Measurements from ENCODE around the gene CSPG5.

Gene CSPG5

GRCh38 chr3:47592066-47592795 is 13.6 kb upstream of the CSPG5 start:
- DNase-seq (ENCODE audit: low spot score): no peak
- TF ChIP-seq CTCF (IDR thresholded peaks at IDR 0.05; ENCODE audit: extremely low read depth, insufficient read depth, missing control alignments): no peak
- in situ Hi-C loops (cut with MboI; ENCODE audit: low pct_unique_long_range_greater_than_20kb, low sequenced_read_pairs, unreplicated experiment): no loop called here

- DNase-seq (ENCODE audit: low spot score): no peak
- no peak for TF ChIP-seq CTCF (IDR thresholded peaks at IDR 0.05; ENCODE audit: extremely low read depth, insufficient read depth, missing control alignments)
- in situ Hi-C loops (cut with MboI; ENCODE audit: low pct_unique_long_range_greater_than_20kb, low sequenced_read_pairs, unreplicated experiment): no loop called here
Observed at GRCh38 chr3:47590216-47590615, 11.6 kb upstream of the CSPG5 start.

GRCh38 chr3:47588587-47588986 is 9.9 kb upstream of the CSPG5 start:
- TF ChIP-seq CTCF (IDR thresholded peaks at IDR 0.05; ENCODE audit: extremely low read depth, insufficient read depth, missing control alignments): no peak
- DNase-seq (ENCODE audit: low spot score): no peak
- in situ Hi-C loops (cut with MboI; ENCODE audit: low pct_unique_long_range_greater_than_20kb, low sequenced_read_pairs, unreplicated experiment): no loop called here

GRCh38 chr3:47588053-47588452 is 9.4 kb upstream of the CSPG5 start:
- TF ChIP-seq CTCF (IDR thresholded peaks at IDR 0.05; ENCODE audit: extremely low read depth, insufficient read depth, missing control alignments): no peak
- in situ Hi-C loops (cut with MboI; ENCODE audit: low pct_unique_long_range_greater_than_20kb, low sequenced_read_pairs, unreplicated experiment): no loop called here
- DNase-seq (ENCODE audit: low spot score): no peak

- in situ Hi-C loops (cut with MboI; ENCODE audit: low pct_unique_long_range_greater_than_20kb, low sequenced_read_pairs, unreplicated experiment): no loop called here
- DNase-seq (ENCODE audit: low spot score): no peak
- no peak for TF ChIP-seq CTCF (IDR thresholded peaks at IDR 0.05; ENCODE audit: extremely low read depth, insufficient read depth, missing control alignments)
Observed at GRCh38 chr3:47586746-47587145, 8.1 kb upstream of the CSPG5 start.

- in situ Hi-C loops (cut with MboI; ENCODE audit: low pct_unique_long_range_greater_than_20kb, low sequenced_read_pairs, unreplicated experiment): no loop called here
- no peak for TF ChIP-seq CTCF (IDR thresholded peaks at IDR 0.05; ENCODE audit: extremely low read depth, insufficient read depth, missing control alignments)
- DNase-seq (ENCODE audit: low spot score): no peak
Observed at GRCh38 chr3:47583320-47584075, 4.8 kb upstream of the CSPG5 start.

Data from GM13977 (cell line).